ENCODE measurements around the gene ACP7.
"Not testable (repeated sequence)": the region's sequence is repeated elsewhere in the genome, so short reads cannot be mapped to it uniquely, and the experiment has no call there.

Gene ACP7

GRCh38 chr19:39060171-39060570 lies 24.0 kb upstream of the ACP7 start:
- no peak overlapping the region for H3K4me3 ChIP-seq (replicated peaks; ENCODE audit: low read depth, low read length)
- TF ChIP-seq CTCF (IDR thresholded peaks at IDR 0.05; ENCODE audit: low read length, missing control alignments): no peak
- DNase-seq (ENCODE audit: low read depth): no peak

GRCh38 chr19:39064405-39064804 lies 19.8 kb upstream of the ACP7 start:
- no peak for TF ChIP-seq CTCF (IDR thresholded peaks at IDR 0.05; ENCODE audit: low read length, missing control alignments)
- no peak overlapping the region for H3K4me3 ChIP-seq (replicated peaks; ENCODE audit: low read depth, low read length)
- no peak for DNase-seq (ENCODE audit: low read depth)

GRCh38 chr19:39065928-39066327 lies 18.2 kb upstream of the ACP7 start:
- no peak overlapping the region for H3K4me3 ChIP-seq (replicated peaks; ENCODE audit: low read depth, low read length)
- no peak for DNase-seq (ENCODE audit: low read depth)
- TF ChIP-seq CTCF (IDR thresholded peaks at IDR 0.05; ENCODE audit: low read length, missing control alignments): no peak

GRCh38 chr19:39067104-39067503 lies 17.1 kb upstream of the ACP7 start:
- TF ChIP-seq CTCF (IDR thresholded peaks at IDR 0.05; ENCODE audit: low read length, missing control alignments): no peak
- no peak for DNase-seq (ENCODE audit: low read depth)
- no peak overlapping the region for H3K4me3 ChIP-seq (replicated peaks; ENCODE audit: low read depth, low read length)

GRCh38 chr19:39068259-39068658 lies 15.9 kb upstream of the ACP7 start:
- not testable (repeated sequence) for H3K4me3 ChIP-seq (replicated peaks; ENCODE audit: low read depth, low read length); DNase-seq (ENCODE audit: low read depth)

GRCh38 chr19:39070888-39071287 lies 13.3 kb upstream of the ACP7 start:
- DNase-seq (ENCODE audit: low read depth): no peak
- no peak for TF ChIP-seq CTCF (IDR thresholded peaks at IDR 0.05; ENCODE audit: low read length, missing control alignments)

GRCh38 chr19:39074205-39074692 lies 9.9 kb upstream of the ACP7 start:
- TF ChIP-seq CTCF (IDR thresholded peaks at IDR 0.05; ENCODE audit: low read length, missing control alignments): no peak
- no peak overlapping the region for H3K4me3 ChIP-seq (replicated peaks; ENCODE audit: low read depth, low read length)
- DNase-seq (ENCODE audit: low read depth): no peak

More at GRCh38 chr19:39070888-39071287, 13.3 kb upstream of the ACP7 start:
- H3K4me3 ChIP-seq (replicated peaks; ENCODE audit: low read depth, low read length): no peak overlapping the region

All from fibroblast of pulmonary artery (primary cell).